ENCODE data around the gene AIPL1.

Gene AIPL1

DNA sequence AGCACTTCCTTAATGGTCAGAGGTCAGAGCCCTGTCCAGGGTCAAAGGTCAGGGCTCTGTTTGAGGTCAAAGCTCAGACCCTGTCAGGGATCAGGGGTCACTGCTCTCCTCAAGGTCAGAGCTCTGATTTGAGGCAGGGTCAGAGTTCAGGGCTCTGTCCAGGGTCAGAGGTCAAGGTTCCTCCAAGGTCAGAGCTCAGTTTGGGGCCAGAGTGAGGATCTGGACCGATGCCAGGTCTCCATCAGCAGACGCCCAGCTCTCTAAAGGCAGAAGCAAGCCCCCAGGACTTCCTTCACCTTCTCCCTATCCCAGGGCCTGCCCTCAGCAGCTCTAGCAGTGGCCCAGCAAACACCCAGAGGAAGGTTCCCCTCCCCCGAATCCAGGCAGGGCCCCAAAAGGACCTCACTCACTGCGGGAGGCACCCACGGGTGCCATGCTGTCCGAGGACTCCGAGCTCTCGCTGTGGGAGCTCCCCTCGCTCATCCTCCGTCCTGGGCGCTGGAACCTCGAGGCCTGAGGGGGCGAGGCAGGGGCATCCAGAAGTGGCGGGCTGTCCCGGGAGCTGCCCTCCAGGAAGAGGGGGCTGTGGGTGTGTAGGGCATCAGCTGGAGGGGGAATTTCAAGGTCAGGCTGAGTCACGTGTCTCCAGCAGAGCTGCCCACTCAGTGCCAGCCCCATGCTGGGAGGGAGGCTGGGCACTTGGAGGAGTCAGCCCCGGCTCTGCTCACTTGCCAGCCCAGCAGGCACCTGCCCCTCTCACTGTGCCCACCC is 36.0 kb upstream of the AIPL1 start:
- Histone ChIP-seq H3K9me3 (ENCODE audit: insufficient read depth, low read length) (no peaks in the 10 kb centered on the region), H2AFZ (ENCODE audit: low read depth, low read length, severe bottlenecking) (no peak overlapping the region), H3K36me3 (ENCODE audit: low read length) (no peaks in the 10 kb centered on the region), H3K27me3 (ENCODE audit: low read length) (no peaks in the 10 kb centered on the region), H4K20me1 (ENCODE audit: low read depth, low read length) (no peaks in the 10 kb centered on the region), H3K27ac (ENCODE audit: low read depth, low read length) (no peak overlapping the region), H3K4me2 (ENCODE audit: low read depth, low read length, poor library complexity, severe bottlenecking) (no peak overlapping the region), H3K79me2 (ENCODE audit: insufficient read depth, low read length) (no peaks in the 10 kb centered on the region), H3K9me2 (replicated peaks; ENCODE audit: insufficient read depth, low read length) (no peaks in the 10 kb centered on the region), H3K4me3 (ENCODE audit: insufficient read depth, low read length, poor library complexity, severe bottlenecking) (no peak overlapping the region), H3F3A (ENCODE audit: insufficient read depth) (no peaks in the 10 kb centered on the region), H3K9ac (ENCODE audit: low read length) (no peak overlapping the region)
- TF ChIP-seq CTCF (IDR thresholded peaks at IDR 0.05; ENCODE audit: insufficient read depth, low read length, poor library complexity, severe bottlenecking) (no peak), EZH2phosphoT487 (conservative IDR thresholded peaks at IDR 0.05; ENCODE audit: low read length) (no peak)

DNA sequence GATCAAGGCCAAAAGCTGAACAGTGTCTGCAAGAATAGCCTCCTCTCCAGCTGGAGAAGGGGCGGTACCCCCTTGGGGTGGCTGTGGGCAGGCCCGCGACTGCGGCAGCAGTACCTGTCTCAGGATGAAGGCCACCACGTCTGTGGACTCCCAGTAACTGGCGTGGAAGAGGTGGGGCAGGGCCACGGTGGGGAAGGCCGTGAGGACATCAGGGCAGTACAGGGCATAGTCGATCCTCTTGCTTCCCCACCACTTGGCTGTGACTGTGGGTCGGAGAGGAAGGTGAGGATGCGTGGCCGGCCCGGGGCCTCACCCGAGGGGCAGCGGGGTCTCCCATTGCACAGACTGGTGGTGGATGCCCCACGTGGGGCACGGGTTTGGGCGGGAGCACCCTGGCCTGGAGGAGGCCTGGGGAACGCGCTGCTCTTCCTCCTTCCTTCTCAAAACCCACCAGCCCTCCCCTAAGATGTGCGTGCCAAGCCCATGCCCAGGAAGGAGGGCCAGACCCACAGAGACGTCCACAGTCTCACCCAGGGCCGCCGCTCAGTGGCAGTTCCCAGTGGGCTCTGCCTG is 35.3 kb upstream of the AIPL1 start:
- Histone ChIP-seq H3K4me3 (ENCODE audit: insufficient read depth, low read length, poor library complexity, severe bottlenecking) (no peak overlapping the region), H3K9me2 (replicated peaks; ENCODE audit: insufficient read depth, low read length) (no peaks in the 10 kb centered on the region), H3K27ac (ENCODE audit: low read depth, low read length) (no peak overlapping the region), H3K4me2 (ENCODE audit: low read depth, low read length, poor library complexity, severe bottlenecking) (no peak overlapping the region), H2AFZ (ENCODE audit: low read depth, low read length, severe bottlenecking) (no peak overlapping the region), H3K79me2 (ENCODE audit: insufficient read depth, low read length) (no peaks in the 10 kb centered on the region), H3K9me3 (ENCODE audit: insufficient read depth, low read length) (no peaks in the 10 kb centered on the region), H3F3A (ENCODE audit: insufficient read depth) (no peaks in the 10 kb centered on the region), H3K27me3 (ENCODE audit: low read length) (no peaks in the 10 kb centered on the region), H3K36me3 (ENCODE audit: low read length) (no peaks in the 10 kb centered on the region), H3K9ac (ENCODE audit: low read length) (no peak overlapping the region), H4K20me1 (ENCODE audit: low read depth, low read length) (no peaks in the 10 kb centered on the region)
- TF ChIP-seq EZH2phosphoT487 (conservative IDR thresholded peaks at IDR 0.05; ENCODE audit: low read length) (no peak), CTCF (IDR thresholded peaks at IDR 0.05; ENCODE audit: insufficient read depth, low read length, poor library complexity, severe bottlenecking) (no peak)

- Histone ChIP-seq H3K27ac (ENCODE audit: low read depth, low read length) (no peak overlapping the region), H2AFZ (ENCODE audit: low read depth, low read length, severe bottlenecking) (no peak overlapping the region), H3K4me2 (ENCODE audit: low read depth, low read length, poor library complexity, severe bottlenecking) (no peak overlapping the region), H3K27me3 (ENCODE audit: low read length) (no peaks in the 10 kb centered on the region), H3K4me3 (ENCODE audit: insufficient read depth, low read length, poor library complexity, severe bottlenecking) (no peak overlapping the region), H4K20me1 (ENCODE audit: low read depth, low read length) (no peaks in the 10 kb centered on the region), H3K9me3 (ENCODE audit: insufficient read depth, low read length) (no peaks in the 10 kb centered on the region), H3F3A (ENCODE audit: insufficient read depth) (no peaks in the 10 kb centered on the region), H3K79me2 (ENCODE audit: insufficient read depth, low read length) (no peaks in the 10 kb centered on the region), H3K9ac (ENCODE audit: low read length) (no peak overlapping the region), H3K9me2 (replicated peaks; ENCODE audit: insufficient read depth, low read length) (no peaks in the 10 kb centered on the region), H3K36me3 (ENCODE audit: low read length) (no peaks in the 10 kb centered on the region)
- TF ChIP-seq CTCF (IDR thresholded peaks at IDR 0.05; ENCODE audit: insufficient read depth, low read length, poor library complexity, severe bottlenecking) (no peak), EZH2phosphoT487 (conservative IDR thresholded peaks at IDR 0.05; ENCODE audit: low read length) (no peak)
Measured at GRCh38 chr17:6468051-6468790, 33.3 kb upstream of the AIPL1 start.
